NCI-H748 (cell line): ENCODE measurements around the gene AHRR.

ENCODE experiments used
- DNase-seq: peaks from one replicate; lab custom pipeline; 2025; ENCODE audit not compliant: unreplicated experiment; lab: John Stamatoyannopoulos, UW

The AHRR gene

DNA sequence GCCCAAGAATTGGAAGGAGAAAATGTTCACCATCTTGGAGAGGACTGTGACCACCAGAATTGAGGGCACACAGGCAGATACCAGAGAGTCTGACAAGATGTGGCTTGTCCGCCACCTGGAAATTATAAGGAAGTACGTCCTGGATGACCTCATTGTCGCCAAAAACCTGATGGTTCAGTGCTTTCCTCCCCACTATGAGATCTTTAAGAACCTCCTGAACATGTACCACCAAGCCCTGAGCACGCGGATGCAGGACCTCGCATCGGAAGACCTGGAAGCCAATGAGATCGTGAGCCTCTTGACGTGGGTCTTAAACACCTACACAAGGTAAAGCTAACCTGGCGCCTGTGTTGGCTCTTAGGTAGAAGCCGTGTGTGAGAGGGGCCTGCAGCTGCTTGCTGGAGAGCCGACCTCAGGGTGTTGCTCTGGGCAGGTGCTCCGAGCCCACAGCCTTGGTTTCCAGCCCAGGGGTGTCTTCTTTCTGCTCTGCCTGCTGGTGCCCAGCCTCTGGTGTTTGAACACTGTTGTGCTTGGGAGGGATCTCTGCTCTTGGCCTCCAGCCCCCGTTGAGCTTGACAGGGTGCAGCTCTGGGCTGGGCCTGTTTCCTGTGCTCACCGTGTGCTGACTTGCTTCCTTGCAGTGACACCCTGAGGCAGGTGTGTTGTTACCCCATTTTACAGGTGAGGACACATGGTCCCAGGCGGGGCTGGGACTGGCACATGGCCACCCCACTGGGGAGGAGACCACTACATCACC is 132.4 kb downstream of the AHRR start:
- no peak for DNase-seq

DNA sequence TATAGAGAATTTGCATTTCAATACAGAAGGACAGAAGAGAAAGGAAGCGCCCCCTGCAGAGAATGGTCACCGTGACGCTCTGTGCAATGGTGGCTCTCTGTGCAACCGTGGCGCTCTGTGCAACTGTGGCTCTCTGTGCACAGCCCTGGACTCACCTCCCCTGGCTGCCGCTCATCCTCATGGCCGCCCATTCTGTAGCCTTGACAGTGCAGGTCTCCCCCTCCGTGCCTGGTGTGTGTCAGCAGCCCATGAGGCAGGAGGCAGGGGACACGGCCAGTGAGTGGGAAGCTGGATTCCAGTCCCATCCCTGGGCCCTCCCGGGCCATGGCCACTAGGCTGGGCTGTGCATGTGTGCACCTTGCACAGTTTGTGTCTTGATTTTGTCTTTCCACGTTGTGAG is 133.4 kb downstream of the AHRR start:
- DNase-seq: no peak

DNA sequence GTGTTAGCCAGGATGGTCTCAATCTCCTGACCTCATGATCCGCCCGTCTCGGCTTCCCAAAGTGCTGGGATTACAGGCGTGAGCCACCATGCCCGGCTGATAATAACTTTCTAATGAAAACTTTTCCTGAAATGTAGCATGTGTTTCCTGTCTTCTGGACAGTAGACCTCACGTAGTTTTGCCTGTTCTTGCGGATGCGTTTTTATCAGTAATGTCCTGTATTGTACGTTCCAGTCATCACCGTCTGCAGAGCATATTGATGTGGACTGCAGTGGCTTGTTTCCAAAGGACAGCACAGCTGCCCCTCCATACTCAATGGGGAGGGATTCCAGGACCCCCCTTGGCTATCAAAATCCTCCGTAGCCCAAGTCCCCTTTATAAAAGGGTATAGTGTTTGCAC is 134.3 kb downstream of the AHRR start:
- DNase-seq: no peak

DNA sequence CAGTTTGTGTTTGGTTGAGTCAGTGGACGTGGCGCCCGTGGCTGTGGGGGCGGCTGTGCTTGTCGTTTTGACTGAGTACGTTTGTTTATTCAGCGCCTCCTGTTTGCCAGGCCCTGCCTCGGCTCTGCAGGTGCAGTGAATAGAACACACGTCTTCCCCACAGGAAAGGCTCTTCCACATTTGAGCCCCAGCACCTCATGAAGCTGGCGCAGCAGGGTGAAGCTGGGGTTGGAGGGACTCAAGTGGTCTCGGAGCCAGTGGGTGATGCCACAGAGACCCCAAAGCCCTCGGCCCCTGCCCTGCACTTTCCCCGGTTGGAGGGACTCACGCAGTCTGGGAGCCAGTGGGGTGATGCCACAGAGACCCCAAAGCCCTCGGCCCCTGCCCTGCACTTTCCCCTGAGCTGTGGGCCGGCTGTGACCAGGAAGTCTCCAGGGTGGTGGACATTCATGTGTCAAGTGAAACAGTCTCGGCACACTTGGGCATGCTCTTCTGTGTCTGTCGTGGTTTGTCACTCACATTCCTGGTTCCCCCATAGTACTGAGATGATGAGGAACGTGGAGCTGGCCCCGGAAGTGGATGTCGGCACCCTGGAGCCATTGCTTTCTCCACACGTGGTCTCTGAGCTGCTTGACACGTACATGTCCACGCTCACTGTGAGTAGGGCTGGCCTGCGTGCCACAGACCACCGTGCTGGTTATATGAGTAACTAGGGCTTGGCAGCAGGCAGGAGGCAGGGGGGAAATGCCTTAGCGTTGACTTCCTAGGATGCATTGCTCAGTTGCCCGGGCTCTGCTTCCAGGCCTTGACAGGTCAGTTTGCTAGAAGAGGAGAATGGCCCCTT is 135.1 kb downstream of the AHRR start:
- DNase-seq: no peak

DNA sequence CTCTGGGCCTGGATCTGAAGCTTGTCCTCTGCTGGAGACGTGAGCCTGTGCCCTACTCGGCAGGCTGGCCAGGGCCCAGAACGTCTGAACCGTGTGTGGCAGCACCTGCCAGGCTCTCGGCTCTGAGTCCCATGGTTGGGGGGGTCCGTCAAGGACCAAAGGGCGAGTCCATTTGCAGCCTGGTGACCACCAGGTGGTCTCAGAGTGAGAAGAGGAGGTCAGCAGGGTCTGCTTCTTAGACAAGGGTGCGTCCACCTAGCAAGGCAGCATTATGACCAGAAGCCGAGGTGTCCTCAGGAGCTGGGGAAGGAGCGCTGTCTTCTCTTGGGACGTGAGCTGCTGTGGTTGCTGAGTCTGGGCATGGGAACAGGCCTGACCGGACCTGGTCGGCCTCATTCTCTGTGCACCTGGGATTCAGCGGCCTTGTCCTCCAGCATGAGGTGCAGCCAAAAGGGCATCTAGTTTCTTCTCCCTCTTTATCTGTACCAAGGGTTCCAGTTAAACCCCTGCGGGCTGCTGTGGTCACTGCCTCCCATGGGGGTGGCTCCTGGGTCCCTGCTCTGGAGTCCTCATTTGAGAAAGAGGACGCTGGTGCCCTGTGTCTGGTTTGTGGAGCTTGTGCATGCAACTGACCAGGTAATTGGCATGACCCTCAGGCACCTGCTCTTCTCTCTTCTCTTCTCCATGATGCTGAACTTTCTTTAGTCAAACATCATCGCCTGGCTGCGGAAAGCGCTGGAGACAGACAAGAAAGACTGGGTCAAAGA is 135.9 kb downstream of the AHRR start:
- no peak for DNase-seq

DNA sequence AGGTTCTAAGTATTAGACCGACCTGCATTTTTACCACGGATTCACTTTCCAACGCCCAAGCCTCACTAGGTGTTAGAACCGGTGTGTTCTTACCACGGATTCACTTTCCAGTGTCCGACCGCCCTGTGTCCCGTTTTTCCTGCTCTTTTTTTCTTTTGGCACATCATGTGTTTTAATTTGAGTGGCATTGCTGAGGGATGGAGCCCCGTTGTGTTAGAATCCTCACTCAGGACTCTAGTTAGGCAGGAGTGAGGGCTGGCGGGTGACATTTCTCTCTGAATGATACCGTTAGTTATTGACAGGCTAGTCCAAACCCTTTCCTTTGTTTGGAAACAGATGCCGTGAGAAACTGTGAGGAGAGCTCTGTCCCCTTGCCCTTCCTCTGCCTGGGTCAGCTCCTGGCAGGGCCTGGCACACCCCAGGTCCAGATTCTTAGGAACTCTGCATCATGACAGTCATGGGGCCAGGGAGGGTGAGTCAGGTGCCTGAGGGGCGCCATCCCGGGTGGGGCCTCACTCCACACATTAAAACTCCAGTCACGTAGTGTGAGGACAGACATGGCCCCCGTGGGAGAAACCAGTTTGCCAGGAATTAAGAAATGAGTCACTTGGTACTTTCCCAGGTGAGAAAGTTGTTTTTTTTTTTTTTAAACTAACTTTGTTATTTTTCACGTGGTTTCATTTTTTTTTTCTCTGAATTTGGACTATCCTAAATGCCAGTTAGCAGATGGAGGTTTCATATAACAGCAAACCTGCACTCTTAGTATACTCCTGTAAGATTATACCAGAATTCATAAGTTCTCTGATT is 137.2 kb downstream of the AHRR start:
- DNase-seq: no peak

DNA sequence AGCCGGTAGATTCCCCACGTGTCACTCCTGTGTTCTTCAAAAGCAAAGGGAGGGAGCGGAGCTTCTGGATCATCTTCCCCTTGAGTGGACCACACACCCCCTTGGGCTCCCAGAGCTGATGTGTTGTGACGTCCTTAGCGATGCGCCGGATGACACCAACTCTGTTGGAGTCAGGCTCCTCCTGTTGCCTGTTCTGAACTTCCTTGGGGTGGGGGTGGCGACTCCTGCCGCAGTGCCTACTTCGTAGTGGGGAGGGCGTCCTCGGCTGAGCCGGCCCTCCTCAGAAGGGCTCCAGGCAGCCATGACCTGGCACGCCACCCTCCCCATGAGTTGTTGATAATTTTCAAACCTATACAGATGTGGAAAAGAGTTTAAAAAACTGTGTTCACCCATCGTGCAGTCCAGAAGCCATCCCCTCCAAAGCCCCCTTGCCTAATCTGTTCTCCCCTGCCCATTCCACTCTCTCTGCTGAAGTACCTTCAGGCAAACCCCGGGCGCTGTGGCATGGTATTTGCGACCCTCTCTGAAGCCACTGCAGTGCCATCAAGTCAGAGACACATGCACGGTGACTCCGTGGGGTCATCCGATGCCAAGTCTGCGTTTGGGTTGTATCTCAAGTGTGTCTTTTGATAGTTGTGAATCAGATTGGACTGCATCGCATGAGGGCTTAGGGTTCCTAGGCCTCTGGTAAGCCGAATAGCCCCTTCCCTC is 138.2 kb downstream of the AHRR start:
- no peak for DNase-seq

DNA sequence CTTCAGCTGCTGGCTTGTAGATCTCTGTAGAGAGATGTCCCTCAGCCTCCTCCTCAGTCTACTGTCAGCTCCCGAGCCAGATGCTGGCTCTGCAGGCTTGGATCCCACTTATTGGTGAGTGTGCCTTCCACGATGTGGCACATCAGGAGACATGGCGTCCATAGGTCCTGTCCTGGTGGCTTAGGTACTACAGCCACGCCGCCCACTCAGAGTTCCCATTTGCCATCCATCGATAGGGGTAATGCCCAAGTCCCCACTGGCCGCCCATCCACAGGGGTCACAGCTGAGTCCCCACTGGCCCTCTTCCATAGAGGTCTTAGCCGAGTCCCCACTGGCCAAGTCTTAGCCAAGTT is 138.7 kb downstream of the AHRR start:
- DNase-seq: no peak

DNA sequence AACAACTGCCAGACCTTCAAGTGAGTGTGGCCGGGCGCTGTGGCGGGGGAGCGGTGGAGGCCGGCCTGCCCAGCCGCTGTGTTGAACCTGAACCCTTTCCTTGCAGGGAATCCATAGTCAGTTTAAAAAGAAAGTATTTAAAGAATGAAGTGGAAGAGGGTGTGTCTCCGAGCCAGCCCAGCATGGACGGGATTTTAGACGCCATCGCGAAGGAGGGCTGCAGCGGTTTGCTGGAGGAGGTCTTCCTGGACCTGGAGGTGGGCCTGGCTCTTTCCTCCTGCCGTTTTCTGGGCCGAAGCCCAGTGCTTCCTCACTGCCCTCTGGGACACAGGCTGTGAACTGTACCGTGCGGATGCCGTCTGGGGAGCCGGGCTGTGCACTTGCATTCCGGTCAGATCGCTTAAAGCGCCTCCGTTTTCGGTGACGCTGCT is 140.6 kb downstream of the AHRR start:
- no peak for DNase-seq

DNA sequence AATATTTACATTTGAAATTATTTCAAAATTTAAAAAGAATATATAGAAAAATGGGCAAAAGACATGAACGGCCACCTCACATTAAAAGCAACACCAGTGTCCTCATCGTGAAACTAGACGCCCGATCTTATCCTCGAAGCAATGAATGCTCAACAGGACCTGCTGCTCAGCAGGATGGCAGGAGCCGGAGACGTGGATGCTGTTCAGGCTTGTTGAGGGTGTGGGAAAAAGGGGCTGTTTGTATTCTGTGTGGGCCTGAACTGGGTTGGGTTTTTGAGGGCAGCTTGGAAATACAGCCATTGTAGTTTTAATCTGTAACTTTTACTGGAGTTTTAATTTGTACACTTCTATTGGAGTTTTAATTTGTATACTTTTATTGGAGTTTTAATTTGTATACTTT is 141.8 kb downstream of the AHRR start:
- DNase-seq: no peak

DNA sequence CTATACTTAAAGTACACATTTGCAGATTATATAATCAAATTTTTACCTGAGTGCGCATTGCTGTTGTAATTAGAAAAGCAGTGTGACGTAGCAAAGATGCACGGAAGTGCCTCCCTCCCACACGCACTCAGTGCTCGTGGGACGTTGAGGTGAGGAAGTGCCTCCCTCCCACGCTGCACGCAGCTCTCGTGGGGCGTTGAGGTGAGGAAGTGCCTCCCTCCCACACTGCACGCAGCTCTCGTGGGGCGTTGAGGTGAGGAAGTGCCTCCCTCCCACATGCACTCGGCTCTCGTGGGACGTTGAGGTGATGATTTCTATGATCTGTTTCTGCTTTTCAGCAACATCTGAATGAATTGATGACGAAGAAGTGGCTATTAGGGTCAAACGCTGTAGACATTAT is 142.4 kb downstream of the AHRR start:
- no peak for DNase-seq

DNA sequence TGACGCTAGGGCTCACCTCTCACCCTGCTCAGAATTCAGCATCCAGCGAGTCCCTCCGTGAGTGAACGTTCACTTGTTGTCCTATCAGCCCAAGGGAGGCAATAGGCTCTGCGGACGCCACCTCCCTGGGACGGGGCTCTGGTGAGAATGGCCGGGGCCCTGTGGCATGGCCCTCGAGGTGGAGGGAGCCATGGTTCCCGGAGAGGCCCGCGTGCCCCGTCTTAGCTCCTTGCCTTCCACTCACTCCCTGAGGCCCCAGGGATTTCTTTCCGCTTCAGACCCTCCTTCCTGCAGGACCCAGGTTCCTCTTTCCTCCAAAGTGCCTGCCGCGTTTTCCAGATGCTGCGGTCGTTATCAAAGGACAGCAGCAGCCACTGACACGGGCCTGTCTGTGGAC is 142.9 kb downstream of the AHRR start:
- DNase-seq: no peak

DNA sequence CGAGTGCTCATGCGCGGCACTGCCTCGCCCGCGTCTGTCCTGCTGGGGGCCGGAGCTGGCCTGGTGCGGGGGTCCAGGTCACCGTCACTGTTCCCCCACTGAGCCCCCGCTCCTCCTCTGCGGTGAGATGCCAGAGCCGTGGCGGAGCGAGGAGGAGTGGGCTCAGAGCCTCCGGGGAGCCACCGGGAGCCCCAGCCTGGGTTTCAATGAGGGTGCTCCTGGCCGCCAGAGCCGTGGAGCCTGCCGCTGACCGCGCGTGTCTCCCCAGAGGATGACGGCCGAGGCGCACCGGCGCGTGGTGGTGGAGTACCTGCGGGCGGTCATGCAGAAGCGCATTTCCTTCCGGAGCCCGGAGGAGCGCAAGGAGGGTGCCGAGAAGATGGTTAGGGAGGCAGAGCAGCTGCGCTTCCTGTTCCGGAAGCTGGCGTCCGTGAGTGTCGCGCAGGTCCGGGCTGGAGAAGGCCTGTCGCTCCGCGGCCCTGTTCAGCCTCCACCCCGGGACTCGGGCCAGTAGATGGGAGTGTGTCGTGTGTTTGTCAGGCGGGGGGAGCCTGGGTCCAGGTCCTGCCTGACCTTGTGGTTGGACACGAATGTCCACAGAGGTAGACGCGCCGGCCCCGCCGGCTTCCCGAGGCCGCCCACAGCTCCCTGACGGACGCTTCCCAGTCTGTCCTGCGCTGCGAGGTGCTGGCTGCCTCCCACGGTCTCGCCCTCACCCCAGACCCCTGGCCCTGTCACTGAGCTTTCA is 143.5 kb downstream of the AHRR start:
- DNase-seq: no peak

DNA sequence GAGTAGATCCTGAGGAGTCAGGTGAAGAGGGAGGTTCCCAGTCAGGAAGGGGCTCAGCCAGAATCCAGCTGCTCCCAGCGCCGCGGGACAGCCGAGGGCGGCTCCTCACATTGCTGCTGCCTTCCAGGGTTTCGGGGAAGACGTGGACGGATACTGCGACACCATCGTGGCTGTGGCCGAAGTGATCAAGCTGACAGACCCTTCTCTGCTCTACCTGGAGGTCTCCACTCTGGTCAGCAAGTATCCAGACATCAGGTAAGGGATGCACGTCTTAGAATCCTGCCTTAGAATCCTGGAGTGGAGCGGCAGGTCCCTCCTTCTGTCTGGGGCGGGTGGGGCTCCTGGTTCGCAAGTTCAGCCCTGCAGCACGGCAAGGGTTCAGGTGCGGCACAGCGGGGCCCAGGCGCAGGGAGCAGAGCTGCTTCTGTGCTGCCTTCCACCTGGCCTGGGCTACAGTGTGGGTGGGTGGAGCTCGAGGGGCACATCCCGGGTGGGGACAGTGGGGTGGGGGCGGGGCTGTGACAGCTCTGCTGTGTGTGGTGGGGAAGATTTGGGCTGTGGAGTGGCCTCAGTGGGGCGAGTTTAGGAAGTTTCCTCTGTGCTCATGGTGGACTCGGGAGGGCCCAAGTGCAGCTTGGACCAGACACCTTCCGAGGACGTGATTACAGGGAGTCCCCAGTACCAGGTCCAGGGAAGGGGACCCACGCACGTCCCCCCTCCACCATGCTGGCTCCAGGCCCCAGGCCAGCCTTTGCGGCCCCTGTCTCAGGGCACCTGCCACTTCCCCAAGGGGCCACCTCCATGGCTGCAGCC is 144.3 kb downstream of the AHRR start:
- no peak for DNase-seq

DNA sequence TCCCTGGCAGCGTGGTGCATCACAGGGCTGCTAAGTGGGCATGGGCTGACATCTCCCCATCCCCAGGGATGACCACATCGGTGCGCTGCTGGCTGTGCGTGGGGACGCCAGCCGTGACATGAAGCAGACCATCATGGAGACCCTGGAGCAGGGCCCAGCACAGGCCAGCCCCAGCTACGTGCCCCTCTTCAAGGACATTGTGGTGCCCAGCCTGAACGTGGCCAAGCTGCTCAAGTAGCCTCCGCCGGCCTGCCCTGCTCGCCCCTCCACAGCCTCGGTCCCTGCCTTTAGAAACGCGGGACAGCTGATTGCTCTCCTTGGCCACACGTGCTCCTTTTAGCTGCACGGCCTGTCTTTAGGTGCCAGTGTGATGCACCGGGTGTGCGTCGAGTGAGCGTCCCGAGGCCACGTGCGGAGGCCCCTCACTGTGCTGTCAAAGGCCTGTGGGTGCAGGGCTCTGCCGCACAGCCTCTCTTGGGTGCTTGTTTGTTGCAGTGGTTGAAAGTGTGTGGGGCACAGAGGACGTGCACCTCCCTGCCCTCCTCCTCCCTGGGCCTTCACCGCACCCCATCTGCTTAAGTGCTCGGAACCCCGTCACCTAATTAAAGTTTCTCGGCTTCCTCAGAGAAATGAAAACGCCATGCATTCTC is 145.3 kb downstream of the AHRR start:
- no peak for DNase-seq

DNA sequence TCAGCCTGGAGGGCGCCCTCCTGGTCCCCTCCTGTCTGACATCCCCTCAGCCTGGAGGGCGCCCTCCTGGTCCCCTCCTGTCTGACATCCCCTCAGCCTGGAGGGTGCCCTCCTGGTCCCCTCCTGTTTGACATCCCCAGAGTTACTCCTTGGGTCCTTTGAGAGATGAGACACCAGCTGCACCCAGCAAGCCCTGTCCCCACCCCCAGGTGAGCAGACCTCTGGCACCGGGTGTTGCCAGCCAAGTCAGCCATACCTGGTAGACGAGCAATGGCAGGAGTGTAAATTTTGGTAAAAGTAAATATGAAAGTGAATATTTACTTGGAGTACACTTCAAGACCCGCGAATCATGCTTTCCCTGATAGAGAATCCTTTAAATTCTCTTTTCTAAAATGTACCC is 146.9 kb downstream of the AHRR start:
- no peak for DNase-seq

DNA sequence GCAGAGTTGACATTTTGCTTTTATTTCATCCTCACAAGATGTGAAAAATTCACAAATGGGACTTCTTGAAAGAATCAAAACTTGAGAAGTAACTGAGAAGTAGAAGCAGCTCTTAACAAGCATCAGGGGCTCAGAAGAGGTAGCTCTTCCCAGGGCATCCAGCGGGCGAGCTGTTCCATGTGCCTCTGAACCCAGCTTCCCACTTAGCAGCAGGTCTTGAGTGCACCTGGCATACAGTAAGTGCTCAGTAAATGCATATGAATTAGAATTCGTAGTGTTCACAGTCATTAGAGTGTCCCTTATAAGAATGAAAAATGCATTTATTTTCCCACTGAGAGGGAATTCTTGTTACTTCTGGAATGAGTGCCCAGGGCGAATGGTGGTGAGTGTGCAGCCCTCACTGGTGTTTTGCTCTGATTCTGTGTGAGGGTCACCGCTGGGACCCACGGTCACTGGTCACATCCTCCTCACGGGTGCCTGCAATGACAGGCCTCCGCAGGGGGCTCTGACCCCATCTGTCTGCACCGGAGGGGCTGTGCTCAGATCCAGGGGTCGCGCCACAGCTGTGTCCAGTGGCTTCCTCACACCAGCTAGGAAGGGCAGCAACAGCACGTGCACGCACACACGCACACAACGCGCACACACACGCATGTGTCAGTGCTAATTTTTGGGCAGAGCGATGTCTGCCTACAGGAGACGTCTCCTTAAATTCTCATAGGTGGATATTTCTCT is 148.4 kb downstream of the AHRR start:
- DNase-seq: no peak
